DOHH2 (cell line): ENCODE results near the gene CEP41.

Experiments
- H3F3A ChIP-seq: fragments of 200-600 bp; sonication (generic), shearing (Covaris generic); 2 replicates; pipeline ENCODE4 v1.6.0; 2016; ENCODE audit warnings: antibody characterized with exemption, mild to moderate bottlenecking; ENCODE audit not compliant: control insufficient read depth, insufficient read depth
- H3K27ac ChIP-seq: fragments of 200-600 bp; sonication (generic); 2 replicates; pipeline ENCODE4 v1.5.1; 2014; ENCODE audit warnings: low read depth, mild to moderate bottlenecking, low read length, moderate library complexity
- H3K27me3 ChIP-seq: fragments of 200-600 bp; sonication (generic); 2 replicates; pipeline ENCODE4 v1.6.1; 2014; ENCODE audit warnings: mild to moderate bottlenecking, low read length, mixed read lengths; ENCODE audit not compliant: control insufficient read depth
- H3K36me3 ChIP-seq: fragments of 200-600 bp; sonication (generic); 2 replicates; pipeline ENCODE4 v1.6.1; 2014; ENCODE audit warnings: mild to moderate bottlenecking, low read length, moderate library complexity, mixed read lengths; ENCODE audit not compliant: control insufficient read depth
- H3K4me1 ChIP-seq: fragments of 200-600 bp; sonication (generic); 2 replicates; pipeline ENCODE4 v1.6.1; 2014; ENCODE audit warnings: mild to moderate bottlenecking, low read length, mixed read lengths; ENCODE audit not compliant: control insufficient read depth
- H3K4me2 ChIP-seq: fragments of 200-600 bp; sonication (generic); 2 replicates; pipeline ENCODE4 v1.6.0; 2014; ENCODE audit warnings: mild to moderate bottlenecking, low read length, moderate library complexity
- H3K4me3 ChIP-seq: fragments of 200-600 bp; sonication (generic); 2 replicates; pipeline ENCODE4 v1.5.1; 2014; ENCODE audit warnings: mild to moderate bottlenecking, low read length, mixed read lengths
- H3K79me2 ChIP-seq: fragments of 200-600 bp; sonication (generic); 2 replicates; pipeline ENCODE4 v1.6.1; 2014; ENCODE audit warnings: mild to moderate bottlenecking, low read length, mixed read lengths; ENCODE audit not compliant: control insufficient read depth
- H3K9me2 ChIP-seq: fragments of 200-600 bp; sonication (generic); replicated peaks from 2 replicates; pipeline ENCODE4 v1.6.1; 2014; ENCODE audit warnings: mild to moderate bottlenecking, low read length, mixed read lengths; ENCODE audit not compliant: control insufficient read depth
- H3K9me3 ChIP-seq: fragments of 200-600 bp; sonication (generic); 2 replicates; pipeline ENCODE4 v1.6.1; 2014; ENCODE audit warnings: antibody characterized with exemption, low read length, mixed read lengths; ENCODE audit not compliant: control insufficient read depth, insufficient read depth
- H4K20me1 ChIP-seq: fragments of 200-600 bp; sonication (generic); 2 replicates; pipeline ENCODE4 v1.6.0; 2014; ENCODE audit warnings: low read depth, mild to moderate bottlenecking, antibody characterized with exemption, low read length, moderate library complexity; ENCODE audit not compliant: control insufficient read depth, insufficient read depth
- CTCF ChIP-seq: fragments of 200-600 bp; sonication (generic); IDR thresholded peaks from one replicate; pipeline ENCODE4 v1.5.1; 2014; ENCODE audit warnings: antibody characterized with exemption, mild to moderate bottlenecking, low read depth, low read length; ENCODE audit not compliant: poor library complexity, severe bottlenecking
- EZH2phosphoT487 ChIP-seq: fragments of 200-600 bp; sonication (generic); IDR thresholded peaks from 2 replicates; pipeline ENCODE4 v1.6.1; 2017; ENCODE audit warnings: borderline replicate concordance, mild to moderate bottlenecking, antibody characterized with exemption, low read length, moderate library complexity, mixed read lengths

Gene CEP41

GRCh38 chr7:130356121-130356875 is 84.5 kb downstream of the CEP41 start:
- peaks cover 3% of the 10 kb centered on the region; the same call in 1 of the 2 replicates for H3K9me3 ChIP-seq
- no peak overlapping the region for H3K27ac ChIP-seq
- no peaks in the 10 kb centered on the region for H3K9me2 ChIP-seq
- H3K4me1 ChIP-seq: no peaks in the 10 kb centered on the region
- H3K36me3 ChIP-seq: no peaks in the 10 kb centered on the region
- no peak for TF ChIP-seq EZH2phosphoT487
- TF ChIP-seq CTCF: no peak
- H3K4me3 ChIP-seq: no peak overlapping the region
- H3F3A ChIP-seq: no peaks in the 10 kb centered on the region
- no peak overlapping the region for H3K4me2 ChIP-seq
- 0 out of 2 replicates have a peak, but pooled peaks cover 3% of the 10 kb centered on the region for H3K27me3 ChIP-seq
- H3K79me2 ChIP-seq: no peaks in the 10 kb centered on the region
- no peaks in the 10 kb centered on the region for H4K20me1 ChIP-seq

- H3K27me3 ChIP-seq: peaks cover 4% of the 10 kb centered on the region; the same call in 1 of the 2 replicates
- H3F3A ChIP-seq: no peaks in the 10 kb centered on the region
- H3K36me3 ChIP-seq: no peaks in the 10 kb centered on the region
- H3K27ac ChIP-seq: no peak overlapping the region
- H3K9me2 ChIP-seq: no peaks in the 10 kb centered on the region
- H3K4me2 ChIP-seq: no peak overlapping the region
- no peaks in the 10 kb centered on the region for H4K20me1 ChIP-seq
- no peak overlapping the region for H3K4me3 ChIP-seq
- no peaks in the 10 kb centered on the region for H3K79me2 ChIP-seq
- no peaks in the 10 kb centered on the region for H3K4me1 ChIP-seq
- no peaks in the 10 kb centered on the region for H3K9me3 ChIP-seq
- TF ChIP-seq EZH2phosphoT487 (no peak), CTCF (no peak)
Observed at GRCh38 chr7:130353196-130353595, 87.6 kb downstream of the CEP41 start.

GRCh38 chr7:130352194-130353074 is 88.4 kb downstream of the CEP41 start:
- Histone ChIP-seq H3K9me2 (no peaks in the 10 kb centered on the region), H3K27ac (no peak overlapping the region), H3K36me3 (no peaks in the 10 kb centered on the region), H4K20me1 (no peaks in the 10 kb centered on the region), H3K27me3 (peaks cover 4% of the 10 kb centered on the region; the same call in 1 of the 2 replicates), H3K4me1 (no peaks in the 10 kb centered on the region), H3F3A (no peaks in the 10 kb centered on the region), H3K9me3 (no peaks in the 10 kb centered on the region), H3K4me2 (no peak overlapping the region), H3K4me3 (no peak overlapping the region), H3K79me2 (no peaks in the 10 kb centered on the region)
- TF ChIP-seq EZH2phosphoT487 (no peak), CTCF (no peak)
